ENCODE data around the gene MAGED2. TPM values are rescaled to one million over a fixed set of nuclear protein-coding genes. Genes with fewer than 3 reads are reported as not detected.
"Not testable (repeated sequence)": the region's sequence is repeated elsewhere in the genome, so short reads cannot be mapped to it uniquely, and the experiment has no call there.

The MAGED2 gene
- total RNA-seq, 1 donor from 2014 or later, result 377 TPM

GRCh38 chrX:54824722-54825121, 17.2 kb downstream of the MAGED2 start:
- peaks cover 6% of the 10 kb centered on the region for H3K9me3 Mint-ChIP-seq (ENCODE audit: unreplicated experiment)
- TF ChIP-seq CTCF (IDR thresholded peaks at IDR 0.05), result no peak
- no peak overlapping the region for H3K27ac Mint-ChIP-seq (ENCODE audit: unreplicated experiment)
- H3K4me3 Mint-ChIP-seq (ENCODE audit: unreplicated experiment), result no peak overlapping the region
- no peaks in the 10 kb centered on the region for H3K27me3 Mint-ChIP-seq (ENCODE audit: unreplicated experiment)
- no peak for DNase-seq (ENCODE audit: extremely low spot score, unreplicated experiment)
- no peaks in the 10 kb centered on the region for H3K36me3 Mint-ChIP-seq (ENCODE audit: unreplicated experiment)
- H3K4me1 Mint-ChIP-seq (ENCODE audit: unreplicated experiment), result peaks cover 4% of the 10 kb centered on the region

GRCh38 chrX:54825716-54826438, 18.3 kb downstream of the MAGED2 start:
- H3K27me3 Mint-ChIP-seq (ENCODE audit: unreplicated experiment), result no peaks in the 10 kb centered on the region

DNA sequence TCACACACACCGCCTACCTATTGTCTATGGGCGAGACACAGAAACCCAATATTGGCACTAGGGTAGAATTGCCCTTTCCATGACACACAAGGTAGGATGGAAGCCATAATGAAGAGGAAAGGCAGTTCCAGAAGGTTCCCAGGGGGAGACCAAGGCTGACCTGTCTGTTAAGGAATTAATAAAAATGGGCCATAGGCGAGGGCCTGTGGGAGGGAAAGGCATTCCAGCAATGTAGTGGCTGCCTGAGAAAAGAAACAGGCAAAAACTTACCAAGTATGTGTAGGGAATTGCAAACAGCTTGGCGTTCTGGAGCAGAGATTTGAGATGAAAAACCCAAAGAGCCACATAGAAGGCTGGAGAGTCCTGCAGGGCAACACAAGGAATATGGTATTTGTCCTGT, 19.1 kb downstream of the MAGED2 start:
- peaks cover 6% of the 10 kb centered on the region for H3K9me3 Mint-ChIP-seq (ENCODE audit: unreplicated experiment)
- no peak overlapping the region for H3K27ac Mint-ChIP-seq (ENCODE audit: unreplicated experiment)
- no peak for DNase-seq (ENCODE audit: extremely low spot score, unreplicated experiment)
- H3K27me3 Mint-ChIP-seq (ENCODE audit: unreplicated experiment), result no peaks in the 10 kb centered on the region
- H3K4me3 Mint-ChIP-seq (ENCODE audit: unreplicated experiment), result no peak overlapping the region
- H3K4me1 Mint-ChIP-seq (ENCODE audit: unreplicated experiment), result peaks cover 4% of the 10 kb centered on the region
- no peaks in the 10 kb centered on the region for H3K36me3 Mint-ChIP-seq (ENCODE audit: unreplicated experiment)
- TF ChIP-seq CTCF (IDR thresholded peaks at IDR 0.05), result no peak

More at GRCh38 chrX:54825716-54826438, 18.3 kb downstream of the MAGED2 start:
- Mint-ChIP-seq H3K36me3 (ENCODE audit: unreplicated experiment) (no peaks in the 10 kb centered on the region), H3K4me1 (ENCODE audit: unreplicated experiment) (peaks cover 4% of the 10 kb centered on the region), H3K27ac (ENCODE audit: unreplicated experiment) (no peak overlapping the region), H3K4me3 (ENCODE audit: unreplicated experiment) (no peak overlapping the region), H3K9me3 (ENCODE audit: unreplicated experiment) (peaks cover 6% of the 10 kb centered on the region)
- no peak for DNase-seq (ENCODE audit: extremely low spot score, unreplicated experiment)
- no peak for TF ChIP-seq CTCF (IDR thresholded peaks at IDR 0.05)

DNA sequence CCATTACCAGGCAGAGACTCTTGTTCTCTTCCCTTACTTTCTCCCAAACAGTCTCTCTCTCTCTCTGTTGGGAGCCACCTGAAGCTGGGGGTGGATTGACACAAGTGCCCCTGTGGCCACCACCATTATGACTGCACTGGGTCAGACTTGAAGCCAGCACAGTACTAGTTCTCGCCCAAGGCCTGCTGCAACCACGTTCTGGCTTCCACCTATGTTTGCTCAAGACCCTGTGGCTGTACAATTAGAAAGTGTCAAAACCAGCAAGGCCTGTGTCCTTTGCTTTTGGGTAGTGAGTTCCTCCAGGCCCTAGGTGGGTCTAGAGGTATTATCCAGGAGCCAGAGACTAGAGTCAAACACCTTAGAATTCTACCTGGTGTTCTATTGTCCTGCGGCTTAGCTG, 31.0 kb downstream of the MAGED2 start:
- peaks cover 21% of the 10 kb centered on the region for H3K9me3 Mint-ChIP-seq (ENCODE audit: unreplicated experiment)

GRCh38 chrX:54841184-54841874, 33.8 kb downstream of the MAGED2 start:
- not testable (repeated sequence) for H3K36me3 Mint-ChIP-seq (ENCODE audit: unreplicated experiment); H3K4me1 Mint-ChIP-seq (ENCODE audit: unreplicated experiment); H3K27me3 Mint-ChIP-seq (ENCODE audit: unreplicated experiment); H3K4me3 Mint-ChIP-seq (ENCODE audit: unreplicated experiment); DNase-seq (ENCODE audit: extremely low spot score, unreplicated experiment)
- Mint-ChIP-seq H3K27ac (ENCODE audit: unreplicated experiment) (peak overlapping the region; percentile 56), H3K9me3 (ENCODE audit: unreplicated experiment) (peaks cover 25% of the 10 kb centered on the region)

More for the DNA sequence above, 31.0 kb downstream of the MAGED2 start:
- H3K27ac Mint-ChIP-seq (ENCODE audit: unreplicated experiment), result no peak overlapping the region
- no peaks in the 10 kb centered on the region for H3K36me3 Mint-ChIP-seq (ENCODE audit: unreplicated experiment)
- no peak for TF ChIP-seq CTCF (IDR thresholded peaks at IDR 0.05)
- H3K4me1 Mint-ChIP-seq (ENCODE audit: unreplicated experiment), result peaks cover 10% of the 10 kb centered on the region
- no peak for DNase-seq (ENCODE audit: extremely low spot score, unreplicated experiment)
- H3K27me3 Mint-ChIP-seq (ENCODE audit: unreplicated experiment), result peaks cover 14% of the 10 kb centered on the region
- H3K4me3 Mint-ChIP-seq (ENCODE audit: unreplicated experiment), result no peak overlapping the region
